Keratinocyte (primary cell): ENCODE data around the gene EPB41L2. TPM values are rescaled to one million over a fixed set of nuclear protein-coding genes. Genes with fewer than 3 reads are reported as not detected.

Experiments
- DNase-seq: peaks from one replicate; pipeline ENCODE4 v3.0.0-alpha.2; 2011; ENCODE audit warnings: low read depth, missing footprints, low spot score
- FAIRE-seq: peaks from 2 replicates; lab custom pipeline; 2011; peaks lifted over from hg19 to GRCh38; lab: Jason Lieb, UNC
- H2AFZ ChIP-seq: 2 replicates; pipeline ENCODE4 v1.6.0; 2012; ENCODE audit warnings: low read length, control low read depth, inconsistent platforms; ENCODE audit not compliant: control insufficient read depth
- H3K27ac ChIP-seq: 2 replicates; pipeline ENCODE4 v1.5.1; 2011; ENCODE audit warnings: low read length; ENCODE audit not compliant: control insufficient read depth, insufficient read depth
- H3K27me3 ChIP-seq: 3 replicates; pipeline ENCODE4 v1.6.0; 2011; ENCODE audit warnings: low read length; ENCODE audit not compliant: control insufficient read depth, insufficient read depth; ENCODE audit errors: extremely low read depth
- H3K36me3 ChIP-seq, 2 experiments: 2 replicates in 1 of 2; 3 replicates in 1 of 2; pipeline ENCODE4 v1.5.1; 2011; ENCODE audit warnings: low read length in 2 of 2, mild to moderate bottlenecking in 1 of 2; ENCODE audit not compliant: control insufficient read depth in 2 of 2, insufficient read depth in 2 of 2; ENCODE audit errors: extremely low read depth in 1 of 2
- H3K4me1 ChIP-seq: 3 replicates; pipeline ENCODE4 v1.5.1; 2011; ENCODE audit warnings: low read length; ENCODE audit not compliant: control insufficient read depth, insufficient read depth; ENCODE audit errors: extremely low read depth
- H3K4me2 ChIP-seq: 3 replicates; pipeline ENCODE4 v1.6.0; 2011; ENCODE audit warnings: low read depth, low read length; ENCODE audit not compliant: control insufficient read depth, insufficient read depth; ENCODE audit errors: extremely low read depth
- H3K4me3 ChIP-seq, 3 experiments: fragments of 200-600 bp in 1 of 3; sonication (generic) in 1 of 3; 2 replicates in 2 of 3; 3 replicates in 1 of 3; pipeline ENCODE4 v1.5.1; 2011 to 2016; ENCODE audit warnings: low read length in 3 of 3, mild to moderate bottlenecking in 3 of 3, control low read depth in 2 of 3, inconsistent platforms in 1 of 3, low read depth in 1 of 3, mixed read lengths in 1 of 3, mixed run types in 1 of 3, moderate library complexity in 1 of 3; ENCODE audit not compliant: control insufficient read depth in 2 of 3, insufficient read depth in 2 of 3; ENCODE audit errors: extremely low read depth in 1 of 3
- H3K79me2 ChIP-seq: 2 replicates; pipeline ENCODE4 v1.6.0; 2012; ENCODE audit warnings: low read length; ENCODE audit not compliant: control insufficient read depth, insufficient read depth
- H3K9ac ChIP-seq: 3 replicates; pipeline ENCODE4 v1.6.0; 2011; ENCODE audit warnings: low read length; ENCODE audit not compliant: control insufficient read depth, insufficient read depth; ENCODE audit errors: extremely low read depth
- H3K9me1 ChIP-seq: 3 replicates; pipeline ENCODE4 v1.6.0; 2011; ENCODE audit warnings: low read length; ENCODE audit not compliant: control insufficient read depth, insufficient read depth; ENCODE audit errors: extremely low read depth
- H3K9me3 ChIP-seq: 2 replicates; pipeline ENCODE4 v1.5.1; 2012; ENCODE audit warnings: low read depth, low read length; ENCODE audit not compliant: control insufficient read depth
- H4K20me1 ChIP-seq: 3 replicates; pipeline ENCODE4 v1.6.0; 2011; ENCODE audit warnings: low read length; ENCODE audit not compliant: control insufficient read depth, insufficient read depth; ENCODE audit errors: extremely low read depth
- EZH2 ChIP-seq: IDR thresholded peaks from one replicate; pipeline ENCODE4 v1.6.1; 2012; ENCODE audit warnings: inconsistent platforms, mild to moderate bottlenecking, low read length, moderate library complexity
- dilution Hi-C: fragments of 300-500 bp; cut with MboI; formaldehyde crosslinking; loops from one replicate; pipeline ENCODE4 v1.7.0; 2020; ENCODE audit warnings: low sequenced_read_pairs; ENCODE audit not compliant: extremely low pct_ligation_motif_present
- polyA plus RNA-seq, 5 experiments: library from polyadenylated mRNA; depleted of rRNA in 3 of 5; stranded (reverse) in 3 of 5; stranded (forward) in 1 of 5; unstranded in 1 of 5; fragments of >200 nt; gene quantifications; 1 replicate in 1 of 5; 2 replicates in 3 of 5; 3 replicates in 1 of 5; pipeline versions ENCODE4 v1.2.1 to v1.2.3, GENCODE V29; 2011 to 2012; ENCODE audit warnings: missing spikeins in 2 of 5, low read depth in 1 of 5, low replicate concordance in 1 of 5
- TF ChIP-seq, protein P1 (sequence below), 3 experiments: IDR thresholded peaks in 1 of 3; conservative IDR thresholded peaks in 1 of 3; optimal IDR thresholded peaks in 1 of 3; 2 replicates in 2 of 3; 3 replicates in 1 of 3; pipeline versions ENCODE3 to v1.5.1; 2011; ENCODE audit warnings: low read length in 3 of 3, mild to moderate bottlenecking in 3 of 3, moderate library complexity in 2 of 3, control low read depth in 1 of 3, inconsistent platforms in 1 of 3; ENCODE audit not compliant: insufficient read depth in 2 of 3; ENCODE audit errors: extremely low read depth in 1 of 3

EPB41L2 gene
- polyA plus RNA-seq, 1 donor (not counting 4 experiments of a cell fraction or from before 2014, with no cell fraction given) = 22.0 TPM

DNA sequence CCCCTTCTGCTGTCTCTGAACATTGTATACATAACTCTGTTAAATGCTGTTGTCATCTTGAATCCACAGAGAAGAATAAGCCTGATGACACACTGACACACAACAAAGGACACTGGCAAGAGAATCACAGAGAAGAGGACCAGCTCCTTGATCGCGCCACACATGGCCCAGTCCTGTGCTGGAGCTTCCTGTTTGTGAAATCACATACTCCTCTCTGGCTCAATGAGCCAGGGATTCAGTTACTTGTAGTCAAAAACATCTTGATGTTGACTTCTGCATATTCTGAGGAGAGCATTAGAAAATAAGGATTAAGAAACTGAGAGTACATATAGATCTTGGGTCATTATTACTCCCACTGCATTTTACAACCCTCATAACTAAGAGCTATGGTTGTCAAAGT lies 100.1 kb downstream of the EPB41L2 start:
- FAIRE-seq (no peak), DNase-seq (no peak)
- no peaks in the 10 kb centered on the region for H3K27me3 ChIP-seq
- H3K4me3 ChIP-seq = no peak overlapping the region
- H2AFZ ChIP-seq = no peak overlapping the region
- no peaks in the 10 kb centered on the region for H3K4me1 ChIP-seq
- TF ChIP-seq, protein P1, sequence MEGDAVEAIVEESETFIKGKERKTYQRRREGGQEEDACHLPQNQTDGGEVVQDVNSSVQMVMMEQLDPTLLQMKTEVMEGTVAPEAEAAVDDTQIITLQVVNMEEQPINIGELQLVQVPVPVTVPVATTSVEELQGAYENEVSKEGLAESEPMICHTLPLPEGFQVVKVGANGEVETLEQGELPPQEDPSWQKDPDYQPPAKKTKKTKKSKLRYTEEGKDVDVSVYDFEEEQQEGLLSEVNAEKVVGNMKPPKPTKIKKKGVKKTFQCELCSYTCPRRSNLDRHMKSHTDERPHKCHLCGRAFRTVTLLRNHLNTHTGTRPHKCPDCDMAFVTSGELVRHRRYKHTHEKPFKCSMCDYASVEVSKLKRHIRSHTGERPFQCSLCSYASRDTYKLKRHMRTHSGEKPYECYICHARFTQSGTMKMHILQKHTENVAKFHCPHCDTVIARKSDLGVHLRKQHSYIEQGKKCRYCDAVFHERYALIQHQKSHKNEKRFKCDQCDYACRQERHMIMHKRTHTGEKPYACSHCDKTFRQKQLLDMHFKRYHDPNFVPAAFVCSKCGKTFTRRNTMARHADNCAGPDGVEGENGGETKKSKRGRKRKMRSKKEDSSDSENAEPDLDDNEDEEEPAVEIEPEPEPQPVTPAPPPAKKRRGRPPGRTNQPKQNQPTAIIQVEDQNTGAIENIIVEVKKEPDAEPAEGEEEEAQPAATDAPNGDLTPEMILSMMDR (optimal IDR thresholded peaks at IDR 0.05 in 1 of 3, IDR thresholded peaks at IDR 0.05 in 1 of 3, conservative IDR thresholded peaks at IDR 0.05 in 1 of 3; ENCODE audit: extremely low read depth in 1 of 3, insufficient read depth in 2 of 3, low read length in 3 of 3) = no peak
- TF ChIP-seq EZH2 = no peak
- dilution Hi-C loops = no loop called here
- no peak overlapping the region for H3K4me2 ChIP-seq
- peaks cover 4% of the 10 kb centered on the region for H3K79me2 ChIP-seq
- H3K36me3 ChIP-seq = no peaks in the 10 kb centered on the region
- H3K9me3 ChIP-seq = no peaks in the 10 kb centered on the region
- H3K9ac ChIP-seq = no peak overlapping the region
- H3K27ac ChIP-seq = no peak overlapping the region
- no peaks in the 10 kb centered on the region for H3K9me1 ChIP-seq
- no peaks in the 10 kb centered on the region for H4K20me1 ChIP-seq

DNA sequence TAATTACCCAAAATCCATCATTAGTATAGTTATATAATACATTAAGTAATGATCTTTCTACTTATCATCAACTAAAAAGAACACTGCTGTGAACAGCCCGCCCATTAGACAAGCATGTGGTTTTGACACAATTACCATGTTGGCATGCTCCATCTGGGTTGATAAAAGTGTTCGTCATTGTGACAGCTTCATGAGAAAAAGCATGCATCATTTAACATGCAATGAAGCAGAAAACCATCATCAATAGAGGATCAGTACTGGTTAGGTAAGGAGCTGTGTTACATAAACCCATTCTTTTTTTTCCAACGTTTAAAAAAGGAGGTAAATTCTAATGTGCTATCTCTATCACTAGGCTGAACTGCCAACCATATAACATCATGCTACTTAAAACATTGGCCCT lies 101.9 kb downstream of the EPB41L2 start:
- Histone ChIP-seq H3K9me1 (no peaks in the 10 kb centered on the region), H3K9me3 (no peaks in the 10 kb centered on the region), H3K9ac (no peak overlapping the region), H3K27ac (no peak overlapping the region), H3K4me2 (no peak overlapping the region), H2AFZ (no peak overlapping the region), H3K27me3 (no peaks in the 10 kb centered on the region), H3K79me2 (peaks cover 2% of the 10 kb centered on the region), H3K36me3 (no peaks in the 10 kb centered on the region), H3K4me1 (no peaks in the 10 kb centered on the region), H4K20me1 (no peaks in the 10 kb centered on the region), H3K4me3 (no peak overlapping the region)
- FAIRE-seq (no peak), DNase-seq (no peak)
- TF ChIP-seq, protein P1 (optimal IDR thresholded peaks at IDR 0.05 in 1 of 3, IDR thresholded peaks at IDR 0.05 in 1 of 3, conservative IDR thresholded peaks at IDR 0.05 in 1 of 3; ENCODE audit: extremely low read depth in 1 of 3, insufficient read depth in 2 of 3, low read length in 3 of 3) = no peak
- TF ChIP-seq EZH2 = no peak
- dilution Hi-C loops = no loop called here
